GM21423 (cell line): Measurements from ENCODE around the gene PLG.
A peak's percentile ranks its signal among the peaks of the same experiment; 100 is the strongest.
"Not testable (repeated sequence)": the region's sequence is repeated elsewhere in the genome, so short reads cannot be mapped to it uniquely, and the experiment has no call there.

ENCODE experiments used
- ATAC-seq: cut with Tn5 transposase; IDR thresholded peaks from one replicate; pipeline ENCODE4 v1.9.1; 2021; ENCODE audit warnings: mild to moderate bottlenecking, moderate library complexity; ENCODE audit not compliant: unreplicated experiment

Gene PLG

GRCh38 chr6:160697826-160698225 is 4.2 kb upstream of the PLG start:
- ATAC-seq: no peak

GRCh38 chr6:160704688-160705087 is 2.6 kb downstream of the PLG start:
- ATAC-seq: not testable (repeated sequence)

- not testable (repeated sequence) for ATAC-seq
These were observed 6.9 kb downstream of the PLG start for GRCh38 chr6:160708993-160709392.

- no peak for ATAC-seq
These were observed 12.8 kb downstream of the PLG start for GRCh38 chr6:160714731-160715316.

- no peak for ATAC-seq
These were observed 28.9 kb downstream of the PLG start for GRCh38 chr6:160730911-160731310.

- ATAC-seq: peak; percentile 81
These were observed 31.1 kb downstream of the PLG start for GRCh38 chr6:160733050-160733646.

GRCh38 chr6:160734627-160735026 is 32.6 kb downstream of the PLG start:
- no peak for ATAC-seq

- peak; percentile 45 for ATAC-seq
These were observed 33.5 kb downstream of the PLG start for GRCh38 chr6:160735523-160735922.

GRCh38 chr6:160737934-160738333 is 35.9 kb downstream of the PLG start:
- ATAC-seq: no peak

- ATAC-seq: no peak
These were observed 37.9 kb downstream of the PLG start for GRCh38 chr6:160739955-160740354.

GRCh38 chr6:160741012-160741411 is 39.0 kb downstream of the PLG start:
- peak; percentile 99 for ATAC-seq

- ATAC-seq: peak; percentile 56
These were observed 40.0 kb downstream of the PLG start for GRCh38 chr6:160742090-160742489.

- ATAC-seq: peak; percentile 79
These were observed 48.2 kb downstream of the PLG start for GRCh38 chr6:160750276-160750689.

- not testable (repeated sequence) for ATAC-seq
These were observed 51.2 kb downstream of the PLG start for GRCh38 chr6:160753211-160753610.

- ATAC-seq: no peak
These were observed 53.1 kb downstream of the PLG start for GRCh38 chr6:160755165-160755564.

GRCh38 chr6:160756021-160756420 is 54.0 kb downstream of the PLG start:
- ATAC-seq: no peak

- no peak for ATAC-seq
These were observed 54.8 kb downstream of the PLG start for GRCh38 chr6:160756871-160757270.

- no peak for ATAC-seq
These were observed 62.8 kb downstream of the PLG start for GRCh38 chr6:160764847-160765246.

GRCh38 chr6:160765412-160765811 is 63.4 kb downstream of the PLG start:
- no peak for ATAC-seq

- ATAC-seq: no peak
These were observed 64.6 kb downstream of the PLG start for GRCh38 chr6:160766657-160766988.

- ATAC-seq: peak; percentile 94
These were observed 65.1 kb downstream of the PLG start for GRCh38 chr6:160766989-160767646.

GRCh38 chr6:160767647-160768019 is 65.6 kb downstream of the PLG start:
- peak; percentile 17 for ATAC-seq

- no peak for ATAC-seq
These were observed 66.1 kb downstream of the PLG start for GRCh38 chr6:160768101-160768500.
